Mesenchymal stem cell (in vitro differentiated cells and primary cell): ENCODE data around the gene ZBTB34.

Experiments used
- DNase-seq: peaks from one replicate; pipeline ENCODE4 v3.0.0-alpha.2; 2013
- H2AFZ ChIP-seq: one replicate; pipeline ENCODE4 v1.6.1; 2013; ENCODE audit warnings: low read depth, mild to moderate bottlenecking, control low read depth, inconsistent platforms, low read length, moderate library complexity
- H2AK5ac ChIP-seq: 2 replicates; pipeline ENCODE4 v1.6.1; 2013; ENCODE audit warnings: low read length, moderate library complexity, mild to moderate bottlenecking, inconsistent platforms; ENCODE audit not compliant: severe bottlenecking
- H2BK120ac ChIP-seq: one replicate; pipeline ENCODE4 v1.6.1; 2013; ENCODE audit warnings: low read depth, mild to moderate bottlenecking, inconsistent platforms, low read length, moderate library complexity
- H2BK12ac ChIP-seq, 2 experiments: one replicate each; pipeline ENCODE4 v1.6.1; 2013; ENCODE audit warnings: inconsistent platforms in 2 of 2, low read length in 2 of 2, mild to moderate bottlenecking in 2 of 2, moderate library complexity in 2 of 2, control low read depth in 1 of 2
- H2BK15ac ChIP-seq: one replicate; pipeline ENCODE4 v1.6.1; 2013; ENCODE audit warnings: mild to moderate bottlenecking, low read depth, inconsistent platforms; ENCODE audit not compliant: poor library complexity, severe bottlenecking
- H2BK5ac ChIP-seq: 2 replicates; pipeline ENCODE4 v1.6.1; 2013; ENCODE audit warnings: low read depth, mild to moderate bottlenecking, low read length, control low read depth, inconsistent platforms; ENCODE audit not compliant: poor library complexity, severe bottlenecking
- H3K14ac ChIP-seq, 2 experiments: one replicate each; pipeline ENCODE4 v1.6.1; 2013; ENCODE audit warnings: inconsistent platforms in 2 of 2, low read length in 2 of 2, control low read depth in 1 of 2, mild to moderate bottlenecking in 1 of 2, moderate library complexity in 1 of 2
- H3K18ac ChIP-seq, 2 experiments: one replicate each; pipeline ENCODE4 v1.6.1; 2013; ENCODE audit warnings: inconsistent platforms in 2 of 2, low read length in 2 of 2, control low read depth in 1 of 2, low read depth in 1 of 2, mild to moderate bottlenecking in 1 of 2
- H3K23ac ChIP-seq, 2 experiments: one replicate each; pipeline ENCODE4 v1.6.1; 2013; ENCODE audit warnings: inconsistent platforms in 2 of 2, low read length in 2 of 2, mild to moderate bottlenecking in 2 of 2, moderate library complexity in 2 of 2, control low read depth in 1 of 2
- H3K27ac ChIP-seq: 2 replicates; pipeline ENCODE4 v1.5.1; 2013; ENCODE audit warnings: mild to moderate bottlenecking, moderate library complexity, low read length, control low read depth, inconsistent platforms; ENCODE audit not compliant: poor library complexity, severe bottlenecking
- H3K27me3 ChIP-seq, 2 experiments: 2 replicates each; pipeline versions ENCODE4 v1.6.1 to v1.7.0; 2013; ENCODE audit warnings: low read length in 2 of 2, mild to moderate bottlenecking in 2 of 2, moderate library complexity in 2 of 2, control low read depth in 1 of 2, inconsistent platforms in 1 of 2; ENCODE audit not compliant: control insufficient read depth in 1 of 2, insufficient read depth in 1 of 2
- H3K36me3 ChIP-seq, 2 experiments: 2 replicates each; pipeline versions ENCODE4 v1.6.1 to v1.7.0; 2013; ENCODE audit warnings: low read length in 2 of 2, control low read depth in 1 of 2, inconsistent platforms in 1 of 2, low read depth in 1 of 2, mild to moderate bottlenecking in 1 of 2; ENCODE audit not compliant: insufficient read depth in 2 of 2, control insufficient read depth in 1 of 2
- H3K4ac ChIP-seq, 2 experiments: one replicate each; pipeline ENCODE4 v1.6.1; 2013; ENCODE audit warnings: inconsistent platforms in 2 of 2, low read length in 2 of 2, mild to moderate bottlenecking in 2 of 2, moderate library complexity in 2 of 2, control low read depth in 1 of 2, low read depth in 1 of 2
- H3K4me1 ChIP-seq: 2 replicates; pipeline ENCODE4 v1.6.1; 2013; ENCODE audit warnings: low read depth, low read length, control low read depth; ENCODE audit not compliant: control insufficient read depth, insufficient read depth
- H3K4me2 ChIP-seq: 2 replicates; pipeline ENCODE4 v1.6.1; 2013; ENCODE audit warnings: low read length, mild to moderate bottlenecking, inconsistent platforms; ENCODE audit not compliant: poor library complexity, severe bottlenecking
- H3K4me3 ChIP-seq, 2 experiments: 2 replicates each; pipeline versions ENCODE4 v1.5.1 to v1.7.0; 2013; ENCODE audit warnings: low read length in 2 of 2, mild to moderate bottlenecking in 2 of 2, control low read depth in 1 of 2, low read depth in 1 of 2; ENCODE audit not compliant: insufficient read depth in 1 of 2
- H3K79me1 ChIP-seq: replicated peaks from 2 replicates; pipeline ENCODE4 v1.6.1; 2013; ENCODE audit warnings: mild to moderate bottlenecking, control low read depth, low read length, inconsistent platforms; ENCODE audit not compliant: poor library complexity, severe bottlenecking
- H3K9ac ChIP-seq: 2 replicates; pipeline ENCODE4 v1.7.0; 2013; ENCODE audit warnings: mild to moderate bottlenecking, low read length, moderate library complexity
- H3K9me3 ChIP-seq: 2 replicates; pipeline ENCODE4 v1.7.0; 2013; ENCODE audit warnings: mild to moderate bottlenecking, low read length; ENCODE audit not compliant: control insufficient read depth
- H4K8ac ChIP-seq: one replicate; pipeline ENCODE4 v1.6.1; 2013; ENCODE audit warnings: inconsistent platforms, mild to moderate bottlenecking, low read length, moderate library complexity
- H4K91ac ChIP-seq: one replicate; pipeline ENCODE4 v1.6.1; 2013; ENCODE audit warnings: mild to moderate bottlenecking, low read length, inconsistent platforms
- WGBS: methylation state at CpG from one replicate; pipeline ENCODE4 v1.1.7; 2013; ENCODE audit warnings: mixed read lengths; 5-methylcytosine and 5-hydroxymethylcytosine counted together

ZBTB34 gene

DNA sequence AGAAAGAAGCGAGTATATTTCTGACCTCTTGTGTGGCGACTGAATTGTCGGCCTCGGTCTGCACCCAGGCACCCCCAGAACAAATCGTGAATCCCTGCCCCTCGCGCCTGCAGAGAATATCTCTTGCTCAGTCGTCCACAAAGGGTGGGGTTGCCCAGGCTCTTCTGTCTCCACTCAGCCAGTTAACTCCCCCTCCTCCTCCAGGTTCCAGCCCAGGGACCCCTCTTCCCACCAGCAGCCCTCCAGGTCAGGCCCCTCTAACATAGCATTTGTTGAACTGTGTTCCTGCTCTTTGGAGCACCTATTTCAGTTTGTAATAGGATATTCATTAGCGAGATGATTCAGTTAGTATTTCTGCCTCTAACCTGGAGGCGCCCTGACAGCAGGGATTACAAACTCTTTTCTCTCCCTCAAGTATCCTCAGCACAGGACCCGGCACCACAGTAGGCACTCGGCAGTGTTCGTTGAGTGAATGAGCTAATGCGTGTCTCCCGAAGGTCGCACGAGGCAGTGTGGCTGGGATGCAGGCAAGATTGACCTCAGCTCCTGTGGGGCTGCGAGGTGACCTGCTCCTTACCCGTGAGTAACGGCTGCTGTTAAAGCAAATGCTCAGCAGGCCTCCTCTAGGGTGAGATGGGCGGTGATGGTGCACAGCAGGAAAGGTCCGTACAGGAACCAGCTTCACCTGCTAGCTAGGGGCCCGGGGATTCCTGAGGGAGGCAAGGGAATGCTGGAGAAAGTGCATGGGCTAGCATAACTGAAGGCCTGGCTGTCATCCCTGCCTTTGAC lies 25.8 kb downstream of the ZBTB34 start:
- H3K27ac ChIP-seq = no peak overlapping the region
- H2BK5ac ChIP-seq = no peak overlapping the region
- no peak overlapping the region for H3K9ac ChIP-seq
- no peak for DNase-seq
- no peak overlapping the region for H3K4me3 ChIP-seq
- H2AK5ac ChIP-seq = no peak overlapping the region
- H3K18ac ChIP-seq = no peak overlapping the region
- no peak overlapping the region for H2BK120ac ChIP-seq
- peak overlapping the region; percentile 58 for H4K91ac ChIP-seq
- H3K79me1 ChIP-seq = peaks cover 21% of the 10 kb centered on the region
- no peak overlapping the region for H3K4me2 ChIP-seq
- H3K9me3 ChIP-seq = no peaks in the 10 kb centered on the region
- H4K8ac ChIP-seq = no peak overlapping the region
- peaks cover 13 to 32% of the 10 kb centered on the region in 2 experiments for H3K36me3 ChIP-seq
- no peak overlapping the region for H2AFZ ChIP-seq
- no peak overlapping the region for H3K4ac ChIP-seq
- peaks cover 0 to 6% of the 10 kb centered on the region in 2 experiments for H3K27me3 ChIP-seq
- no peak overlapping the region for H2BK15ac ChIP-seq
- peaks cover 8% of the 10 kb centered on the region for H3K4me1 ChIP-seq
- H3K14ac ChIP-seq = no peak overlapping the region
- no peak overlapping the region for H3K23ac ChIP-seq
- WGBS = 73% methylated on average over 23 of the region's 23 CpGs
- no peak overlapping the region for H2BK12ac ChIP-seq

DNA sequence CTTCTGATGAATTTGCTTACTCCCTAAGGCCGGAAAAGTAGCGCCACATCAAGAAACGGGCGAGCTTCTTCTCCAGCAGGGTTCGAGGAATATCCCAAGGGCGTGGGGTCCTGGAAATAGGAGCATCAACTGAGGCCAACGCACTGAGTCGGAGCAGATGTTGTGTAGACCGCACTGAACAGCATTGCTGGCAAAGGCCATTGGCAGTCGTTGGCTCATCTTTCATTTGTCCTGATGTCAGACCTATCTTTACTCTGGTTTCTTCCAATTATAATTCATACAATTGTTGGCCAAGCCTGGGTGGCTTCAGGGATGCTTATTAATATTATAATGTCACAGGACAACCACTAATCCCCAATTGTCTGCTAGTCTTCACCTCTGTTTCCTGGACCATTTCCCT lies 26.5 kb downstream of the ZBTB34 start:
- no peak for DNase-seq
- H2BK12ac ChIP-seq = no peak overlapping the region
- H2BK15ac ChIP-seq = no peak overlapping the region
- H3K14ac ChIP-seq = no peak overlapping the region
- H3K9me3 ChIP-seq = no peaks in the 10 kb centered on the region
- H3K9ac ChIP-seq = no peak overlapping the region
- peaks cover 0 to 6% of the 10 kb centered on the region in 2 experiments for H3K27me3 ChIP-seq
- no peak overlapping the region for H2BK5ac ChIP-seq
- H2AFZ ChIP-seq = no peak overlapping the region
- H3K27ac ChIP-seq = no peak overlapping the region
- H3K4me3 ChIP-seq = no peak overlapping the region
- peaks cover 19% of the 10 kb centered on the region for H3K79me1 ChIP-seq
- WGBS = 90% methylated on average over 10 of the region's 10 CpGs
- no peak overlapping the region for H2BK120ac ChIP-seq
- no peak overlapping the region for H3K18ac ChIP-seq
- H3K36me3 ChIP-seq = peaks cover 13 to 25% of the 10 kb centered on the region in 2 experiments
- H4K8ac ChIP-seq = no peak overlapping the region
- no peak overlapping the region for H3K4me2 ChIP-seq
- H3K4me1 ChIP-seq = peaks cover 8% of the 10 kb centered on the region
- no peak overlapping the region for H4K91ac ChIP-seq
- no peak overlapping the region for H3K23ac ChIP-seq
- no peak overlapping the region for H2AK5ac ChIP-seq
- no peak overlapping the region for H3K4ac ChIP-seq

DNA sequence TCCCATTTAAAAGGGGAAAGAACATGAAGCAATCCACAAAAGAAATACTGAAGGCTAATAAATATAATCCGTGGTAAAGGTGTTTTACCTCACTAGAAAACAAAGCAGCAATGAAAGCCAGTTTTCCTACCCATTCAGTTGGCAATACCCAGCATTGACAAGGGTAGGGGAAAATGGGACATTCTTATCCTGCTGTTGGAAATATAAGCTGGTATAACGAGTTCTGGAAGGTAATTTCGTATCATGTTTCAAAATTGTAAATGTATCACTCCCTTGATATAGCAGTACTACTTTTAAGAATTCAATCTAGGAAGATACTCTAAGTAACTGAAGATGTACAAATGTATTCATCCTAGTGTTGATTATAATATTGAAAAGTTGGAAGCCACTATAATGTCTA lies 31.2 kb downstream of the ZBTB34 start:
- WGBS = no CpG with 5 or more reads among the region's 3 CpGs
- Histone ChIP-seq H3K4me1 (no peaks in the 10 kb centered on the region), H3K4me3 (no peak overlapping the region), H3K27me3 (peaks cover 0 to 6% of the 10 kb centered on the region in 2 experiments), H3K23ac (no peak overlapping the region), H4K8ac (no peak overlapping the region), H3K4ac (no peak overlapping the region), H3K79me1 (no peaks in the 10 kb centered on the region), H2AK5ac (no peak overlapping the region), H2BK120ac (no peak overlapping the region), H3K9me3 (no peaks in the 10 kb centered on the region), H3K36me3 (no peaks in the 10 kb centered on the region), H2BK5ac (no peak overlapping the region), H3K14ac (no peak overlapping the region), H3K9ac (no peak overlapping the region), H4K91ac (no peak overlapping the region), H2BK12ac (no peak overlapping the region), H3K27ac (no peak overlapping the region), H2AFZ (no peak overlapping the region), H3K4me2 (no peak overlapping the region), H2BK15ac (no peak overlapping the region), H3K18ac (no peak overlapping the region)
- DNase-seq = no peak

- H3K9ac ChIP-seq = no peak overlapping the region
- H3K4ac ChIP-seq = no peak overlapping the region
- no peak overlapping the region for H2BK12ac ChIP-seq
- H3K9me3 ChIP-seq = no peaks in the 10 kb centered on the region
- no peak for DNase-seq
- H3K18ac ChIP-seq = no peak overlapping the region
- H2BK15ac ChIP-seq = no peak overlapping the region
- H4K91ac ChIP-seq = no peak overlapping the region
- H3K4me1 ChIP-seq = no peaks in the 10 kb centered on the region
- H3K4me3 ChIP-seq = no peak overlapping the region
- no peak overlapping the region for H3K14ac ChIP-seq
- 63% methylated on average over 5 of the region's 5 CpGs for WGBS
- no peak overlapping the region for H2AFZ ChIP-seq
- no peak overlapping the region for H2BK120ac ChIP-seq
- H3K23ac ChIP-seq = no peak overlapping the region
- H4K8ac ChIP-seq = no peak overlapping the region
- H2BK5ac ChIP-seq = no peak overlapping the region
- no peaks in the 10 kb centered on the region for H3K79me1 ChIP-seq
- no peak overlapping the region for H3K27ac ChIP-seq
- H2AK5ac ChIP-seq = no peak overlapping the region
- H3K27me3 ChIP-seq = peaks cover 0 to 6% of the 10 kb centered on the region in 2 experiments
- H3K4me2 ChIP-seq = no peak overlapping the region
- no peaks in the 10 kb centered on the region for H3K36me3 ChIP-seq
These were observed 32.6 kb downstream of the ZBTB34 start for GRCh38 chr9:126893079-126893478.
